Stimulated activated CD8-positive, alpha-beta memory T cell treated with anti-CD3 and anti-CD28 coated beads, Interleukin-15, amount 100 ng/mL, for 1 hour (primary cell): ENCODE data around the gene KRT1.

Experiments
- DNase-seq: peaks from one replicate; pipeline ENCODE4 v3.0.0-alpha.2; 2020; ENCODE audit warnings: low read depth

KRT1 gene

GRCh38 chr12:52634266-52635056 lies 45.7 kb downstream of the KRT1 start:
- DNase-seq = no peak

GRCh38 chr12:52633383-52633782 lies 46.8 kb downstream of the KRT1 start:
- DNase-seq = no peak

- no peak for DNase-seq
These were observed 47.6 kb downstream of the KRT1 start for GRCh38 chr12:52632656-52633055.

- DNase-seq = no peak
These were observed 48.3 kb downstream of the KRT1 start for GRCh38 chr12:52631676-52632459.

- DNase-seq = no peak
These were observed 48.9 kb downstream of the KRT1 start for GRCh38 chr12:52631264-52631663.

GRCh38 chr12:52630599-52631200 lies 49.5 kb downstream of the KRT1 start:
- DNase-seq = no peak

- DNase-seq = no peak
These were observed 50.2 kb downstream of the KRT1 start for GRCh38 chr12:52630008-52630500.

- DNase-seq = no peak
These were observed 50.8 kb downstream of the KRT1 start for GRCh38 chr12:52629281-52630007.

GRCh38 chr12:52628841-52629240 lies 51.4 kb downstream of the KRT1 start:
- no peak for DNase-seq

GRCh38 chr12:52628111-52628507 lies 52.1 kb downstream of the KRT1 start:
- DNase-seq = no peak

GRCh38 chr12:52627395-52628110 lies 52.7 kb downstream of the KRT1 start:
- DNase-seq = no peak
